Placental epithelial cell (primary cell): Measurements from ENCODE around the gene BFSP1. TPM values are rescaled to one million over a fixed set of nuclear protein-coding genes. Genes with fewer than 3 reads are reported as not detected.

Experiments used
- total RNA-seq: library from RNA; depleted of rRNA; stranded (reverse); fragments of >200 nt; gene quantifications from 2 replicates; pipeline ENCODE4 v1.2.3, GENCODE V29; 2012

Gene BFSP1
- total RNA-seq: 2.6 and 7.5 TPM in 2 replicates

DNA sequence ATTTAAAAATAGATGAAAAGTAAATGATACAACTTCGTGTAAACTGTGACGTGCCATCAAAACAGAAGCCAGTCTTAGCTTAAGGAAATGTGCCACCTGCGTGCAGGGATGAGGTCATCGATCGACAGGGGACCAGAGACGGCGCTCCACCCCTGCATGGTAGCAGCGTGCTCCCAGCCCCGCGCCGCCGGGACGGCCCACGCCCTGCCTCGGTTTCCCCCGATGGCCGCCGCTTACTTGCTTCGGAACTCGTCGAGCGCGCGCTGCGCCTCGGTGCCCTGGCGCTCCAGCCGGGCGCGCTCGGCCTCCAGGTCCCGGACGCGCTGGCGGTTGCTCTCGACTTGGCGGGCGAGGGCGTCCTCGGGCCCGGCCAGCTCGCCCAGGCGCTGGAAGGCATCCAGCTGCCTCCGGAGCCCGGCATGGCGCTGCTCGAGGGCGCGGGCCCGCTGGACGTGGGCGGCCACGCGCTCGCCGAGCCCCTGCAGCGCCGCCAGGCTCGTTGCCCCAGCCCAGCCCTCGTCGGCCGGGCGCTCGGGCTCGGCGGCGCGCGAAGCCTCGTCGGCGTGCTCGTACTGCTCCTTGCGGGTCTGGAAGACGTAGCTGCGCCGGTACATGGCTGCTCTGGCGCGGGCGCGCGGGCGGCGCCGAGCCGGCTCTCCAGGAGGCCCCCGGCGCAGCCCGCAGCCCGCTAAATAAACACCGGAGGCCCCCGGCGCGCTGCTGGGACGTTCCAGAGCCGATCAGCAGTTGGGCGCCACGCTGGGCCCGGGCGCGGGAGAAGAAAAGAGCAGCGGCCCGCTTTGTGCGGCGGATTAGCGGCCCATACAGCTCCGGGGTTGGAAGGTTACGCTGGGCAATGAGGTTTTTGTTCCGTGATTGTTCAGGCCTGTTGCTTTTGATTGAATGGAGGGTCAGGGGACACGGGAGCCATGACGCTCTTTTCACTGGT lies at the start of gene BFSP1:
TSS of gene BFSP1 (minus strand) at position 664 of the 949 bp plus-strand sequence. CDS start at position 614, 50 bp downstream.

DNA sequence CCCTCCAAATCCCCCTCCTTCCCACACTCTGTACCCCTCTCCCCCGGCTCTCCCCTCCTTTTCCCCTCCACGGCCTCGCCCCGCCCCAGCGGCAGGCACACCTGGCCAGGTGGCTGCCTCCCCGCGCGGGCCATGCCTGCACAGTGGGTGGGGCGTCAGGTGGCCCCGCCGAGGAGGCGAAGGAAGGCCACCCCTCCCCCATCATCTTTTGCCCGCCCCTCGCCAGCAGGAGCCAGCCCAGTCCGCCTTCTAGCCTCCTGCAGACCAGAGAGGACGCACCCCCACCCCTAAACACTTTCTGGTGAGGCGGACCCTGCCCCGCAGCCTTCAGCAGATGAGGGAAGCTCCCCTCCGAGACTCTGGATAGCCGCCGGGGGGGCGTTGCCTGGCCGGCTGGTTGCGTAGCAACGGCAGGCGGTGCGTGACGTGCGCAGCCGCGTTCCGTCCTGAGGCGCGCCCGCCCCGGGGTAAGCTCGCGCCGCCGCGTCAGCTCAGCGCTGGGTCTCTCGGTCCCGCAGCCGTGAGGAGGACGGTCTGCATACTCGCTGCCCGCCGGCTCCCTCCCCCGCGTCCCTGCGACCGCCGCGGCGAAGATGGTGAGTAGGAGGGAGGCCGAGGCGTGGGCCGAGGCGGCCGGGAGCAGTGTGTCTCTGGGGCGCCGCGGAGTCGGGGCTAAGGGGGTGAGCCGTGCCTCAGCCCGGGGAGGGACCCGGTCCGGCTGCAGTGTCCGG lies 38.6 kb upstream of the BFSP1 start, which contains the start of gene DSTN:
TSS of gene DSTN (plus strand) at position 460 of the 731 bp plus-strand sequence. CDS start at position 594, 134 bp downstream.

Other genes with a start within 250 kb of the BFSP1 start
- 259 and 262 TPM in 2 replicates for gene DSTN, start 38.7 kb upstream of the BFSP1 start, total RNA-seq
- gene RRBP1, start 150.9 kb upstream of the BFSP1 start, total RNA-seq: 103 and 110 TPM in 2 replicates
- not detected in 2 replicates for gene BANF2, start 168.6 kb upstream of the BFSP1 start, total RNA-seq